ENCODE measurements around the gene MAD1L1.

GRCh38 chr7:2233926-2234325 lies 1.2 kb upstream of the MAD1L1 start:
- TF ChIP-seq EZH2phosphoT487 (IDR thresholded peaks at IDR 0.05; ENCODE audit: insufficient read depth, low read depth) (no peak), EZH2 (IDR thresholded peaks at IDR 0.05; ENCODE audit: insufficient read depth, poor library complexity, severe bottlenecking) (no peak)
